Posterior cingulate gyrus (tissue), 11 donors: ENCODE data around the gene ENPEP.
"Not testable (repeated sequence)": the region's sequence is repeated elsewhere in the genome, so short reads cannot be mapped to it uniquely, and the experiment has no call there.

Experiments used
- DNase-seq, 10 donors: peaks; one replicate each; pipeline versions ENCODE4 v3.0.0 to v3.0.0-alpha.2; 2020 to 2021; ENCODE audit warnings: mixed read lengths in 3 of 10
- intact Hi-C: fragments of 100-400 bp; cut with DNase I; formaldehyde crosslinking; loops from one replicate; pipeline ENCODE4 v1.15.1; 2023

Gene ENPEP

GRCh38 chr4:110475881-110476818, at the start of gene ENPEP:
Gene ENPEP (plus strand): TSS chr4:110476155. CDS start chr4:110476415, 260 bp downstream.
- peak in 6 of 10 donors; percentile 11 to 88 (median 51) for DNase-seq
- intact Hi-C loops = no loop called here

- intact Hi-C loops, DNase-seq: not testable (repeated sequence)
Measured at GRCh38 chr4:110431805-110432204, 44.1 kb upstream of the ENPEP start.

- intact Hi-C loops, DNase-seq: not testable (repeated sequence)
Measured at GRCh38 chr4:110437292-110437691, 38.7 kb upstream of the ENPEP start.

GRCh38 chr4:110439209-110439608, 36.7 kb upstream of the ENPEP start:
- intact Hi-C loops, DNase-seq: not testable (repeated sequence)

- DNase-seq = no peak
Measured at GRCh38 chr4:110442309-110442708, 33.6 kb upstream of the ENPEP start.

GRCh38 chr4:110442788-110443187, 33.2 kb upstream of the ENPEP start:
- intact Hi-C loops = no loop called here
- no peak for DNase-seq

More at GRCh38 chr4:110442309-110442708, 33.6 kb upstream of the ENPEP start:
- intact Hi-C loops = no loop called here

- no peak for DNase-seq
- intact Hi-C loops = no loop called here
Measured at GRCh38 chr4:110449947-110450346, 26.0 kb upstream of the ENPEP start.

GRCh38 chr4:110452546-110452945, 23.4 kb upstream of the ENPEP start:
- DNase-seq = no peak
- intact Hi-C loops = no loop called here

GRCh38 chr4:110454441-110454840, 21.5 kb upstream of the ENPEP start:
- intact Hi-C loops = no loop called here
- DNase-seq = no peak

- intact Hi-C loops = no loop called here
- no peak for DNase-seq
Measured at GRCh38 chr4:110458494-110459266, 17.3 kb upstream of the ENPEP start.

- intact Hi-C loops = no loop called here
- no peak for DNase-seq
Measured at GRCh38 chr4:110460074-110460746, 15.7 kb upstream of the ENPEP start.

- intact Hi-C loops = no loop called here
Measured at GRCh38 chr4:110467400-110467799, 8.6 kb upstream of the ENPEP start.

GRCh38 chr4:110472583-110473329, 3.2 kb upstream of the ENPEP start:
- DNase-seq = no peak
- intact Hi-C loops = no loop called here

More at GRCh38 chr4:110467400-110467799, 8.6 kb upstream of the ENPEP start:
- no peak for DNase-seq

- no peak for DNase-seq
- intact Hi-C loops = no loop called here
Measured at GRCh38 chr4:110474481-110474880, 1.5 kb upstream of the ENPEP start.

GRCh38 chr4:110475080-110475479, 875 bp upstream of the ENPEP start:
- intact Hi-C loops, DNase-seq: not testable (repeated sequence)

- DNase-seq = no peak
- intact Hi-C loops = no loop called here
Measured at GRCh38 chr4:110477836-110478235, 1.9 kb downstream of the ENPEP start.

- intact Hi-C loops = no loop called here
- DNase-seq = no peak
Measured at GRCh38 chr4:110480031-110480549, 4.1 kb downstream of the ENPEP start.

GRCh38 chr4:110480746-110481271, 4.9 kb downstream of the ENPEP start:
- no peak for DNase-seq
- intact Hi-C loops = no loop called here

- intact Hi-C loops = no loop called here
- DNase-seq = no peak
Measured at GRCh38 chr4:110483516-110483915, 7.6 kb downstream of the ENPEP start.

GRCh38 chr4:110484029-110484428, 8.1 kb downstream of the ENPEP start:
- intact Hi-C loops = no loop called here
- DNase-seq = no peak
